ENCODE data around the gene FLOT1.
A peak's percentile ranks its signal among the peaks of the same experiment; 100 is the strongest.

FLOT1 gene

GRCh38 chr6:30749554-30750378 is 7.3 kb upstream of the FLOT1 start:
- CTCF ChIA-PET: interaction anchor here (0.6 to 1.4 kb wide), 3 partner anchors 24 to 72 kb away, joined by 3 to 6 read pairs (median 5); no protein-coding TSS in a partner anchor
- Histone ChIP-seq H3K4me3 (ENCODE audit: low read depth, low read length) (no peak overlapping the region), H3K9me3 (ENCODE audit: control insufficient read depth, insufficient read depth, low read depth, low read length) (no peaks in the 10 kb centered on the region), H3K27ac (ENCODE audit: extremely low read depth, low read depth, low read length) (no peak overlapping the region; the same call in 1 of the 2 replicates), H3K36me3 (ENCODE audit: control insufficient read depth in 2 of 2, insufficient read depth in 1 of 2, low read length in 2 of 2) (no peaks in the 10 kb centered on the region), H3K4me1 (ENCODE audit: control insufficient read depth, insufficient read depth, low read length) (peaks cover 19% of the 10 kb centered on the region)
- TF ChIP-seq ZNF341 (tag by site-specific recombination; IDR thresholded peaks at IDR 0.05; ENCODE audit: low read depth) (no peak), ZNF16 (tag by site-specific recombination; IDR thresholded peaks at IDR 0.05; ENCODE audit: low read depth) (no peak), ZNF704 (tag by site-specific recombination; IDR thresholded peaks at IDR 0.05) (no peak)
- POLR2A ChIA-PET: interaction anchor here (0.6 to 1.2 kb wide), 2 partner anchors 23 to 32 kb away, joined by 3 read pairs; no protein-coding TSS in a partner anchor

DNA sequence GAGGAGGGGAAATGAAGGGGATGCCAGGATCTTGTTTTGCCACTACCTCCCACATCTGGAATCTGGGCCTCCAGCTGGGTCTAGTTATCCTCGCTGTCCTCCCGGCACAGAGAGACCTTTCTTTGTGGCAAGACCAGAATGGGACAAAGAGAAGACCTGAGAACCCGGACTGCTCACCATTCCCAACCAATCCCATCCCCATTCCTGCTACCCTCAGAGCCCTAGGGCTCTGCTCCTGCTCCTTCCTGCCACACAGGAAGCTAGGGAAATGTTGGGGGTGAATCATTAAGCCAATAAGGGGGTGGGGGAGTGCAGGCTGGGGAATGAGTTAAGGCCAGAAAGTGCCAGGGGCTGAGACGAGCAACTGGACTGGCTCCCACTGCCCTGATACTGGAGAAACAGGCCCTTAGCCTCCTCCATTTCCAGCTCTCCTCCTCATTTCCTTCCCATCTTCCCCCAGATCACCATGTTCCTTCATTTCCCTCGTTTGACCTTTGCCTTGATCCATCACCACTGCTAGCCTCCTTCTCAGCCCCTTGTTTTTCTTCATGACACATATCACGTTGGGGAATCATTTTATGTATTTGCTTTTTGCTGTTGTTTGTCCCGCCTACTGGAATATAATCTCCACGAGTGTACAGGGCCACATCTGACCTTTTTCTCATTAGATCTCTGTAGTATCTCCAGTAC is 6.5 kb upstream of the FLOT1 start:
- Histone ChIP-seq H3K36me3 (ENCODE audit: control insufficient read depth in 2 of 2, insufficient read depth in 1 of 2, low read length in 2 of 2) (no peaks in the 10 kb centered on the region), H3K4me1 (ENCODE audit: control insufficient read depth, insufficient read depth, low read length) (peaks cover 19% of the 10 kb centered on the region), H3K4me3 (ENCODE audit: low read depth, low read length) (no peak overlapping the region), H3K9me3 (ENCODE audit: control insufficient read depth, insufficient read depth, low read depth, low read length) (no peaks in the 10 kb centered on the region), H3K27ac (ENCODE audit: extremely low read depth, low read depth, low read length) (no peak overlapping the region)
- CTCF ChIA-PET: interaction anchor here (0.6 to 1.4 kb wide), 2 partner anchors 25 to 73 kb away, joined by 3 to 6 read pairs; no protein-coding TSS in a partner anchor
- POLR2A ChIA-PET: interaction anchor here (0.6 kb wide), 2 partner anchors 28 to 131 kb away, joined by 3 read pairs; no protein-coding TSS in a partner anchor
- TF ChIP-seq ZNF830 (tag by site-specific recombination; IDR thresholded peaks at IDR 0.05; ENCODE audit: low read depth) (no peak), ZNF391 (tag by site-specific recombination; IDR thresholded peaks at IDR 0.05; ENCODE audit: borderline replicate concordance, low read depth) (no peak), ZFHX2 (tag by site-specific recombination; conservative IDR thresholded peaks at IDR 0.05) (peak; percentile 5; the same call in 1 of the 2 replicates), FEZF1 (tag by site-specific recombination; IDR thresholded peaks at IDR 0.05) (no peak), ZNF350 (tag by site-specific recombination; IDR thresholded peaks at IDR 0.05) (no peak), ZNF221 (tag by site-specific recombination; IDR thresholded peaks at IDR 0.05; ENCODE audit: borderline replicate concordance) (no peak), ZNF548 (tag by site-specific recombination; IDR thresholded peaks at IDR 0.05) (no peak), ZSCAN30 (tag by site-specific recombination; IDR thresholded peaks at IDR 0.05) (no peak)
- TF ChIP-seq, protein P1, sequence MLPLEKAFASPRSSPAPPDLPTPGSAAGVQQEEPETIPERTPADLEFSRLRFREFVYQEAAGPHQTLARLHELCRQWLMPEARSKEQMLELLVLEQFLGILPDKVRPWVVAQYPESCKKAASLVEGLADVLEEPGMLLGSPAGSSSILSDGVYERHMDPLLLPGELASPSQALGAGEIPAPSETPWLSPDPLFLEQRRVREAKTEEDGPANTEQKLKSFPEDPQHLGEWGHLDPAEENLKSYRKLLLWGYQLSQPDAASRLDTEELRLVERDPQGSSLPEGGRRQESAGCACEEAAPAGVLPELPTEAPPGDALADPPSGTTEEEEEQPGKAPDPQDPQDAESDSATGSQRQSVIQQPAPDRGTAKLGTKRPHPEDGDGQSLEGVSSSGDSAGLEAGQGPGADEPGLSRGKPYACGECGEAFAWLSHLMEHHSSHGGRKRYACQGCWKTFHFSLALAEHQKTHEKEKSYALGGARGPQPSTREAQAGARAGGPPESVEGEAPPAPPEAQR (tag by site-specific recombination; IDR thresholded peaks at IDR 0.05): 0 out of 2 replicates have a peak, but pooled peaks have one; percentile 22
- TF ChIP-seq, protein P2, sequence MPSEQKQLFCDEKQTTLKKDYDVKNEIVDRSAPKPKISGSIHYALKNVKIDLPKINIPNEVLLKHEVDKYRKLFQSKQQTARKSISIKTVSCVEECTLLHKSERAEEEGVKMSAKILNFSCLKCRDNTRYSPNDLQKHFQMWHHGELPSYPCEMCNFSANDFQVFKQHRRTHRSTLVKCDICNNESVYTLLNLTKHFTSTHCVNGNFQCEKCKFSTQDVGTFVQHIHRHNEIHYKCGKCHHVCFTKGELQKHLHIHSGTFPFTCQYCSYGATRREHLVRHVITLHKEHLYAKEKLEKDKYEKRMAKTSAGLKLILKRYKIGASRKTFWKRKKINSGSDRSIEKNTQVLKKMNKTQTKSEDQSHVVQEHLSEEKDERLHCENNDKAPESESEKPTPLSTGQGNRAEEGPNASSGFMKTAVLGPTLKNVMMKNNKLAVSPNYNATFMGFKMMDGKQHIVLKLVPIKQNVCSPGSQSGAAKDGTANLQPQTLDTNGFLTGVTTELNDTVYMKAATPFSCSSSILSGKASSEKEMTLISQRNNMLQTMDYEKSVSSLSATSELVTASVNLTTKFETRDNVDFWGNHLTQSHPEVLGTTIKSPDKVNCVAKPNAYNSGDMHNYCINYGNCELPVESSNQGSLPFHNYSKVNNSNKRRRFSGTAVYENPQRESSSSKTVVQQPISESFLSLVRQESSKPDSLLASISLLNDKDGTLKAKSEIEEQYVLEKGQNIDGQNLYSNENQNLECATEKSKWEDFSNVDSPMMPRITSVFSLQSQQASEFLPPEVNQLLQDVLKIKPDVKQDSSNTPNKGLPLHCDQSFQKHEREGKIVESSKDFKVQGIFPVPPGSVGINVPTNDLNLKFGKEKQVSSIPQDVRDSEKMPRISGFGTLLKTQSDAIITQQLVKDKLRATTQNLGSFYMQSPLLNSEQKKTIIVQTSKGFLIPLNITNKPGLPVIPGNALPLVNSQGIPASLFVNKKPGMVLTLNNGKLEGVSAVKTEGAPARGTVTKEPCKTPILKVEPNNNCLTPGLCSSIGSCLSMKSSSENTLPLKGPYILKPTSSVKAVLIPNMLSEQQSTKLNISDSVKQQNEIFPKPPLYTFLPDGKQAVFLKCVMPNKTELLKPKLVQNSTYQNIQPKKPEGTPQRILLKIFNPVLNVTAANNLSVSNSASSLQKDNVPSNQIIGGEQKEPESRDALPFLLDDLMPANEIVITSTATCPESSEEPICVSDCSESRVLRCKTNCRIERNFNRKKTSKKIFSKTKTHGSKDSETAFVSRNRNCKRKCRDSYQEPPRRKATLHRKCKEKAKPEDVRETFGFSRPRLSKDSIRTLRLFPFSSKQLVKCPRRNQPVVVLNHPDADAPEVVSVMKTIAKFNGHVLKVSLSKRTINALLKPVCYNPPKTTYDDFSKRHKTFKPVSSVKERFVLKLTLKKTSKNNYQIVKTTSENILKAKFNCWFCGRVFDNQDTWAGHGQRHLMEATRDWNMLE (tag by site-specific recombination; conservative IDR thresholded peaks at IDR 0.05; ENCODE audit: low read depth): no peak
